ENCODE results near the gene TGFBR1.

DNA sequence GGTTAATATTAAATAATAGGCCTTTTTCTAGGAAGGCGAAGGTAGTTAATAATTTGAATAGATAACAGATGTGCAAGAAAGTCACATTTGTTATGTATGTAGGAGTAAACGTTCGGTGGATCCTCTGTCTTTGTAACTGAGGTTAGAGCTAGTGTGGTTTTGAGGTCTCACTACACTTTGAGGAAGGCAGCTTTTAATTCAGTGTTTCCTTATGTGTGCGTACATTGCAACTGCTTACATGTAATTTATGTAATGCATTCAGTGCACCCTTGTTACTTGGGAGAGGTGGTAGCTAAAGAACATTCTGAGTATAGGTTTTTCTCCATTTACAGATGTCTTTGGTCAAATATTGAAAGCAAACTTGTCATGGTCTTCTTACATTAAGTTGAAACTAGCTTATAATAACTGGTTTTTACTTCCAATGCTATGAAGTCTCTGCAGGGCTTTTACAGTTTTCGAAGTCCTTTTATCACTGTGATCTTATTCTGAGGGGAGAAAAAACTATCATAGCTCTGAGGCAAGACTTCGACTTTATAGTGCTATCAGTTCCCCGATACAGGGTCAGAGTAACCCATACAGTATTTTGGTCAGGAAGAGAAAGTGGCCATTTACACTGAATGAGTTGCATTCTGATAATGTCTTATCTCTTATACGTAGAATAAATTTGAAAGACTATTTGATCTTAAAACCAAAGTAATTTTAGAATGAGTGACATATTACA, 45.7 kb downstream of the TGFBR1 start:
- TF ChIP-seq POLR2A (IDR thresholded peaks at IDR 0.05) (no peak), CTCF (IDR thresholded peaks at IDR 0.05) (no peak)
